Medulla oblongata (tissue), 1 donor: ENCODE data around the gene COMT.

Source experiments
- DNase-seq: peaks from one replicate; pipeline ENCODE4 v3.0.0-alpha.2; 2015; ENCODE audit errors: extremely low spot score

COMT gene

DNA sequence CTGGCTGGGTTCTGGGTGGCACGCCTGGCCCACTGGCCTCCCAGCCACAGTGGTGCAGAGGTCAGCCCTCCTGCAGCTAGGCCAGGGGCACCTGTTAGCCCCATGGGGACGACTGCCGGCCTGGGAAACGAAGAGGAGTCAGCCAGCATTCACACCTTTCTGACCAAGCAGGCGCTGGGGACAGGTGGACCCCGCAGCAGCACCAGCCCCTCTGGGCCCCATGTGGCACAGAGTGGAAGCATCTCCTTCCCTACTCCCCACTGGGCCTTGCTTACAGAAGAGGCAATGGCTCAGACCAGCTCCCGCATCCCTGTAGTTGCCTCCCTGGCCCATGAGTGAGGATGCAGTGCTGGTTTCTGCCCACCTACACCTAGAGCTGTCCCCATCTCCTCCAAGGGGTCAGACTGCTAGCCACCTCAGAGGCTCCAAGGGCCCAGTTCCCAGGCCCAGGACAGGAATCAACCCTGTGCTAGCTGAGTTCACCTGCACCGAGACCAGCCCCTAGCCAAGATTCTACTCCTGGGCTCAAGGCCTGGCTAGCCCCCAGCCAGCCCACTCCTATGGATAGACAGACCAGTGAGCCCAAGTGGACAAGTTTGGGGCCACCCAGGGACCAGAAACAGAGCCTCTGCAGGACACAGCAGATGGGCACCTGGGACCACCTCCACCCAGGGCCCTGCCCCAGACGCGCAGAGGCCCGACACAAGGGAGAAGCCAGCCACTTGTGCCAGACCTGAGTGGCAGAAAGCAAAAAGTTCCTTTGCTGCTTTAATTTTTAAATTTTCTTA, 27.8 kb downstream of the COMT start:
- DNase-seq, result no peak

DNA sequence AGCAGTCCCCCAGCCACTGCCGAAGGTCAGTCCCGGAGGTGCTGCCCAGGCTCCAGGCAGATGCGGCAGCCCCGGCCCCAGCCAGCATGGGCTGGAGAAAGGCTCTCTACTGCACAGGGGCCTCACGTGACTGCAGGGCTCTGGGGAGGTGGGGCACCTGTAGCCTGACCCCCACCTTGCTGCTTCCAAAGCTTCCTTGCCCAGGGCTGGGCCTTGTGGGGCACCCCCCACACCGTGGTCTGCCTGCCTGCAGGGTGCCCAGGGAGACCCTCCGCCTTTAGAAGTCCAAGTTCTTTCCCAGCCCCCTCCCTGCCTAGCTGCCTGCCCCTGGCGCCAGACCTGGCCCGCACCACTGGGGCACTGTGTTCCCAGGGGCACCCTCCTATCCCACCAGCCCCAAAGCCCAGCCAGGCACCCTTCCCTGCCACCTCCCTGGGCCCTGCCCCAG, 28.5 kb downstream of the COMT start:
- no peak for DNase-seq

DNA sequence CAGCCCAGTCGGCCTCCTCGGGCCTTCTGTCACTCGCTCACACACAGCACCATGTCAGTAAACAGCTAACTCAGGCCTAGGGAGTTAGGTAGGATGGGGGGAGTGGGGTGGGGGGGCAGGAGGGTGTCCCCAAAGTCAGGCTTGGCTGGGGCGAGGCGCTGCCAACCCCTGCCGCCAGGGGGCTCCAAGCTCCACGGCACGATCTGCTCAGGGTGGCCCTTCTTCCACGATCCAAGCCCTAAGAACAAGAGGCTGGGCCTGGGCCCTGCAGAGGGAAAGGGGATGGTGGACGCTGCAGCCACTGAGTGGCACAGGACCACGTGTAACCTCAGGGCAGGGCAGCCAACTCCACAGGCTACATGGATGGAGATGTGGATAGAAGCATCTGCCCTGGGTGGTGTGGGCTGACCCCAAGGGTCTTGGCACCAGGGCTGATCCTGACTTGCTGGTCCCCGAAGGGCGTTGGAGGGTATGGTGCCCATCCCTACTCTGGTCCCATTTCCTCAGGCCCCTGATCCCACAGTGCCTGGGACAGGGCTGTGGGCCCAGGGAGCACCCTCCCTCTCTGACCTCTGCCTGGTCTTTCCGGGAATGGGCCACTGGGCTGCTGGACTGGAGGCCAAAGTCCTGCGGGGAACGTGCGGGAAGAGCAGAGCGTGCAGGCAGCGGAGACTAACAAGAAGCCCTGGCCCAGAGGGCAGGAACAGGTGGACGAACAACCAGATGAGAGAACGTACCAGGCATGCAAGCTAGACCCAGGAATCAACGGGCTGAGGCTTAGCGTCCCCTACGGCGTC, 29.1 kb downstream of the COMT start:
- peak; percentile 71 for DNase-seq

DNA sequence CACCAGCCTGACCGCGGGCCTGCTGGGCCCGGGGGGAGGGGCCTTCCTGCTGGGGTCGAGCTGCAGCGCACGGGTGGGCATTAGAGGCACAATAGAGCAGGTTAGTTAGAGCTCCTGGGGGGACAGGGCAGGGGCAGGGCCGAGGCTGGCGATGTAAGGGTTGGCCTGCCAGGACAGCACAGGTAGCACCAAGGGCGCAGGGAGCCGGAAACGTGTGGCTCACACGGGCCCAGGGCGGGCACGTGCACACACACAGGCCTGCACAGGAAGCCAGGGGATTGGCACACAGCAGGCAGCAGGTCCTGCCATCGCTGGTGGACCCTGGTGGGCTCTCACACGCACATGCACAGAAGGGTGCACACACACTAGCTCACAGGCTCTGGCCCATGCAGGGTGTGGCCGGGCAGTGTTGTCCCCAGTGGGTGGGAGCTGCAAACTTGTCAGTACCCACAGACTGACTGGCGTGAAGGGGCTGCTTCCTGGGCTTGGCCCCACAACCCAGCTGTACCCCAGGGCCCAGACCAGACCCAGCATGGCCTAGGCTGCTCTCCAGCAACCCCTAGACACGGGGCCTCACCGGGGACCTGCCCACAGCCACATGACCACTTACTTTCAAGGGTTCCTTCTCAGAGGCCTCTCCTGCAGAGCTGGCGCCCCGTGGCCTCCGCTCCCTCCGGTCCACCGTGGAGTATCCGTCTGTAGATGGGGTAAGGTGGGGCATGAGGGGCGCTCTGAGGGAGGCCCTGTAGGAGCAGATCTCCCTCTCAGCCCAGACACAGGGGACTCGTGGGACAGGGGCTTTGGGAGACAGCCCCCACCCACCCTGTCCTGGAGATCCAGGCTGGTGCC, 29.9 kb downstream of the COMT start:
- no peak for DNase-seq

DNA sequence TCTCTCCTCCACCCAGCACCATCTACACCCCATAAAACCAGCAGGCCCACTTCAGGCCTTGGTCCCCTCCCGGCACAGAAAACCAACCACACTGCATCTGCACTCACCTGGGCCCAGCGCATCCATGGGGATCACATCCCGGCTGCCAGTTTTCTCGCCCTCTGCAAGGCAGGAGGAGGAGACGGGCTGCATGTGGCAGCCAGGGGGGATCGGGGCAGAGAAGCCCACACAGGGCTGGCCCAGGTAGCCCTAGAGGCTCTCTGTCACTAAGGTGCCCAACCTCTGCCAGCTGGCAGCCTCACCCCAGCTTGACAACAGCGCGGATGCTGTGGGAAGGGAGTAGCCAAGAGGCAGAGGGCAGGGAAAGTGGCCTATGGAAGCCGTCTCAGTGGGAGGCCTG, 30.7 kb downstream of the COMT start:
- DNase-seq, result no peak

DNA sequence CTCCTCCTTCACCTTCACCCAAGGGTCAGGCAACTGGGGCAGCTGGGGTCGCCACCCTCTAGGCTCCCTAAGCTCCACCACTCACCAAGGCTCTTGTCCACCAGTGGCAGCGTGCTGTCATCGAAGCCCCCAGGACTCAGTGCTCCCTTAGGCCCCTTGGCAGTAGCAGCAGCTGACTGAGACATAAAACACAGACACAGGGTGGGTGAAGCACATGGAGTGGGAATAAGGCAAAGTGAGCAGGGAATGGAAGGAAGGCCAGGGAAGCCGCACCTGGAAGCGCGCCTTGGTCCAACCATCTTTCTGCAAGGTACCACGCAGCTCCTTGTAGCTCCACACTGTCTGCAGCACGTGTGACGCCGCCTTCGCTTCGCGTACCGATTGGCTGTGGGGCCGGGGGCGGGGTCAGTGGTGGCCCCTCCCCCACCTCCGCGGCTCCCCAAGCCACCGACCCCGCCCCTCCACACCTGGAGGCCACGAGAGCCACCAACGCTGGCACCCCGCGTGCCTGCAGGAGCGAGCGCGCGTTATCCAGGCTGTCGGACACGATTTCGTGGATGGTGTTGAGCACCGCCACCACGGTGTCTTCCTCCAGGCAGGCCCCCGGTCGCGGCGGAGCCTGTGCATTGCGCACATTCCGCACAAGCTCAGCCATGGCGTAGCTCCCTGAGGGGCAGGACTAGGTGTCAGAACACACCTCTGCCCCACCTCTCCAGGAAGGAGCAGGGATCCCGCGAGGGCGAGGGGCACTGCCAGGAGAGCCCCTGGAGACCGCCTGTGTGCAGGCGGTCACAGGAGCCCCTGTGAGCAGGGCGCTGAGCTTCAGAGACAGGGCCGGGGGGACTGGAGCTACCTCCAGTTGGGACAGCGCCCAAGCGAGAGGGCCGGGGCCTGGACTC, 31.3 kb downstream of the COMT start:
- DNase-seq, result no peak

DNA sequence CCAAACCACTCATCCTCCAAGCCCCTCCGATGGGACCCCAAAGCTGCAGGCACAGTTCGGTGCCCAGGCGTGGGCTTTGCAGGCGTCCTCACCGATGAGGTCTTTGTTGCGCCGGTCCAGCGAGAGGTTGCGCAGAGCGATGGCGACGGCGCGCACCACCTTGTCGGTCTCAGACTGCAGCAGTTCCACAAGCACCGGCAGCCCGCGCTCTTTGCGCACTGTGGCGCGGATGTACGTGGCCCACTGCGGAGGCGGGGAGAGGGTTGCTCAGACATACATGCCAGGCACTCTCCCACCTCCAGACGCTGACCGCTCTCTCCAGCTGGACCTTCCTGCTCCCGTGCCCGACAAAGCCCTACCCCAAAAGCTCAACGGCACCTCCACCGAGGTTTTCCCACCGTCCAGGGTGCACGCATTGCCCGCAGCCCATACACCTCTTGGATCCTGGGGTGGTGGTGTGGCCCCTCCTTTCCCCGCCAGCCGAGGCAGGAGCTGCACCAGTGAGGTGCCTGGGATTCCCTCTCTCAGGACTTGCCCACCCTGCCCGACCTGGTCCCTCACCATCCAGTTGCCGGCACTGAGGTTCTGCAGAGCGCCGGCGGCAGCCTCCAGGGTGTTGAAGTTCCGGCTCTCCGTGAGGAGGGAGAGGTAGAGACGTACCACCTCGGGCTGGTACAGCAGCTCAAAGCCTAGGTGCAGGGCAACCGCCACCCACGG, 32.1 kb downstream of the COMT start:
- no peak for DNase-seq

DNA sequence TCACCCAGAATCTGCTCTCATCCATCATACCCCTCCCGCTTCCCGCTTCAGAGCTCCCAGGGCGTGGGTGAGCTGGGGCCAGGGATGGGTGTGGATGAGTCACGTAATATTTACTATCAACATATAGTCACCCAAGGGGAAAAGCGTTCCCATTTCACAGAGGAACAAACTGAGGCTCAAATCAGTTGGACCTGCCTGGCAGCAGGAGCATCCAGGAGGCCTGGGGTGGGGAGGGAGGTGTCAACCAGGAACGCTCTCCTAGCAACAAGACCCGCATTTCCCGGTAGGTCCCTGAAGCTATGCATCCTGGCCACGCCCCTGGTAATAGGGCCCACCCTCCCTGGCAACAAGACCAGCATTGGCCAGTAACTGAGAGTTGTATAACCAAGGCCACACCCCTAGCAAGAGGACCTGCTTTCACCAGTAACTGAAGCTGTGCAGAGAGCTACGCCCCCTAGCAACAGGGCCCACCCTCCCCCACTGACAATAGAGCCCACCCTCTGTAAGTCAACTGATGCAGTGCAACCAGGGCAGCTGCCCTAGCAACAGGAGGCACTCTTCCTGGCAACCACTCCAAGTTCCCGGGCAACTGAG, 32.8 kb downstream of the COMT start:
- peak; percentile 74 for DNase-seq

DNA sequence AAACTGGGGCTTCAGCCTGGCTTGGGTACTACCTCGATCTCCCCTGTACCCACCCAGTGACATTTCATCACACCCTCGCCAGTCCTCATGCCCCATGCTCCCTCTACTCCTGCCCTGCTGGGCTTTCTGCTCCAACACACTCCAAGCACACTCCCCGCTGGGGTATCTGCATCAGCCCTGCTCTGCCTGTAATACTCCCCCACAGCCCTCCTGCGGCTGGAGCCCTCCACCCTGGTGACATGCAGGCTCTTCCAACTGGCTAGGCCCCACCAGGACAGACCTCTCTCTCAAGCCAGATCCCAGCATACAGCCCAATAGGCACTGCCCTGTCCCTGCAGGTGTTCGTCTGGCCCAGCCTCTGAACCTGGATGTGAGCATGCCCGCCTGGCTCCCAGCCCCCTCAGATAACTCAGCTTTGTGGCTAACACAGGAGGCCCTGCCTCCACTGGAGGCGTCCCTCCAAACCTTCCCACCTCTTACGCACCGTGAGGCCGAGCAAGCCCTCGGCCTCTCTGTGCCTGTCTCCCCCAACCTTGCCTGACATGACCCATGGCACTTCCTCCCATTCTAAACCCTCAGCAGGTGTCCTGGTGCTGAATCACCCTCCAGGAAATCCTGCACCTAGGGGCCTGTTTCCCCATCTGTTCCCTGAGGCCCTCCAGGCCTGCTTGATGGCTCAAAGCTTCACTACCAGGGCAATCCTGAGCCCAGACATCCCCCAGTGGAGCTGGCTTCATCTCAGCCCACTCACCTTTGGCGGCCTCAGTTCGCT, 33.5 kb downstream of the COMT start:
- no peak for DNase-seq

DNA sequence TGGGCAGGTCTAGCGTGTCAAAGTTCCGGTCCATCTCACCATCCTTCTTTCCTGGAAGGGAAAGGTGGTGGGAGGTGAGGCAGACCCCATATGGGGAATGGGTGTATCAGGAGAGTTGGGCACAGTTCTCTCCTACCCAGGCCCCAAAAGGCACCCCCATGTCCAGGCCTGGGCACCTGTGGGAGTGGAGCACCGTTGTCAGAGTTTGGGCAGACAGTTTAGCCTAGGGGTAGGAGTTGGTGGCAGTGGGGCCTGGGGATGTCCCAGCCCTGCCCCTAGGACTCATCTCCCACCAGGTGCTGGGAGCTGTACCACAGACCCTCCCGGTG, 34.1 kb downstream of the COMT start:
- no peak for DNase-seq

DNA sequence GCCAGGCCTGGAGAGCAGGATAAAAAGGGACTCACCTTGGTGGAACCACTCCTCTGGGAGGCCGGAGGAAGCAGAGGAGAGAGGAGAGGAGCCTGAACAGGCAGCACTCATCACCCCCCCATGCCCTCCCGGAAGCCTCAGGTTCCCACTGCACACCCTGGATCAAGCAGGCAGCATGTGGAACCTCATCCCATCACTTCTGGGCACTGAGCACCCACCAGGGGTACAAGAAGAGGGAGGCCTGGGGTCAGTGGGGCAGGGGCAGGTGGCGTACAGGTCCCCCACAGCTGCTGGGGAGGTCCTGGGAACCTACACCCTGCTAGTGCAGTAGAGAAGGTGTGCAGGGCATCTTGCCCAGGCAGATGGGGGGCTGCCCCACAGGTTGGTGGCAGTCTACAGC, 35.1 kb downstream of the COMT start:
- no peak for DNase-seq

DNA sequence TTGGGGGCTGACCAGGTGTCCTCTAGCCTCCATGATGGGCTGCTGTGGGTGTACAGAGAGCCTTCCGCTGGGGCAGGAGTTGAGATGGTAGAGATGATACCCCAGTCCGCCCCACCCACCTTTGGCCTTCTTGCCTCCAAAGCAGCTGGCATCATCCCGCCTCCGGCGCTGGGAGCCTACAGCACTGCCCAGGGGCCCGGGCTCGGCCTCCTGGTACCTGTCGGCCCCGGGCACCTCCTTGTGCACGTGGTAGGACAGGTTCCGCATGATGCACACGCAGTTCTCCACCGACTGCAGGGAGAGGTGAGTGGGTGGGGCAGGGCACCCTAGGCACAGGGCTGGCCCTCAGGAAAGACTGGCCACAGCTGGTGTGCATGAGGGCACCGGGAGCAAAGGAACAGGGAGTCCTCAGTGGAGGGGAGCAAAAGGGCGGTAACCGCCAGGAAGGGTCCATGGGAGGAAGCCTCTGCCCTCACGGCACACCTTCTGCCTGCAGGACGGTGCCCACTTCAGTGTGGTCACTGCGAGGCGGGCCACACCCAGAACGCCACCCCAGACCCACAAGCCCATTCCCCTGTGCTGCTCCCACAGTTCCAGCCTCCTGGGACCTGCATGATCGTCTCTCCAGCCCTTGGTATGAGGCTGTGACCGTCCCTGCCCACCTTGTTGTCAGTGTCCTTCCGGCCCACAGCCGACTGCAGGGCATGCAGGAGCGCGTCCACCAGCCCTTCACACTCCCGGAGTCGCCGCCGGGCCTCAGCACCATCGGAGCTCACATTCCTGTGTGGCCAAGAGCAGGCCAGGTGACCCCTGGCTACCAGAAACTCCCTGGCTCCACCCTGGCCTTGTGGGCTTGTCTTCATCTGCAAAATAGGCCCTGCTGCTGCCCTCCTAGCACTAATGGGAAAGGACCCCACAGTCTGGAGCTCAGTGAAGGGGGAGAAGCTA, 36.0 kb downstream of the COMT start:
- no peak for DNase-seq

DNA sequence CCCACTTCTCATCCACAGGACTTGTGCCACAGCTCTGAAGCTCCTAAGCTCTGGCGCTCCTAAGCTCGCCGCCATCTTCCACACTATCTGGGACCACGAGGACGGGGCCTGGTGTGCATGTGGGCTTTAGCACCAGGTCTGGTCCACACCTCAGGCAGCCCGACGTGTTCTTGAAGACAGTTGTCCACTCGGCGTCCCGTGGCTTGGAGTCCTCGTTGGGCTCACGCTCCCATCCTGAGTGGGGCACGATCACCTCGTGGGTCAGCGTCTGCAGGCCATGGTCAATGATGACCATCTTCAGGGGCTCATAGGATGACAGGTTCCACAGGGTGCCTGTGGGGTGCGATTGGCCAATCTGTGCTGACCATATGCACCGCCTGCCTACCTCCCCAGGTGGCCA, 37.2 kb downstream of the COMT start:
- no peak for DNase-seq

DNA sequence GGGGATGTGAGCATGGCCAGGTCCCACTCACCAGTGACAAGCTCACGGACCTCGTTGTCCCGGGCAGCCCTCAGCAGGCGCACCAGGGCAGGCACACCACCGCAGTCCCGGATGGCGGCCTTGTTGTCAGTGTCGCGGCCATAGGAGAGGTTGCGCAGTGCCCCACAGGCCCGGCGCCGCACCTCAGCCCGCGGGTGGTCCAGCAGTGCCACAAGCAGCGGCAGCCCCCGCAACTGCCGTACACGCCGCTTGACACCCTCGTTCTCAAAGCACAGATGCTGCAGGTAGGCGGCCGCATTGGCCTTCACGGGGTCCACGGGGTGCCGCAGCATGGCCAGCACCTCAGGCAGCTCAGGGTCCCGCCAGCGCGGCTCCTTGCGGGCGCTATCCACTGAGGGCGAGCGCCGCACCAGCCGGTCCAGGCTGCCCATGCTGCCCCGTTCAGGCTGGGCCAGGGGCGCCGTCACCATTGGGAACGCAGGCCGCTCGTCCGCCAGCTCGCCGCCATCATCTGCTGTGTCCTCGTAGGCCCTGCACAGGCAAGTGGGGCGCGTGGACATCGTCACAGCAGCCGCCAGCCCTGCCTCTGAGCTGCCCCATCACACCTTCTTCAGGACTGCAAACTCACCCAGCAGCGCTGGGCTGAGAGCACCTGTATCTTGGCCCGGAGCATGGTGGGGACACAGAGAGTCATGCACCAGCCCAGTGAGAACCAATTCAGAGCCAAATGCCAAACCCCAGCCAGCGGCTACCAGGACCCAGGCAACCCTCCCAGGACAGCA, 38.3 kb downstream of the COMT start:
- no peak for DNase-seq

DNA sequence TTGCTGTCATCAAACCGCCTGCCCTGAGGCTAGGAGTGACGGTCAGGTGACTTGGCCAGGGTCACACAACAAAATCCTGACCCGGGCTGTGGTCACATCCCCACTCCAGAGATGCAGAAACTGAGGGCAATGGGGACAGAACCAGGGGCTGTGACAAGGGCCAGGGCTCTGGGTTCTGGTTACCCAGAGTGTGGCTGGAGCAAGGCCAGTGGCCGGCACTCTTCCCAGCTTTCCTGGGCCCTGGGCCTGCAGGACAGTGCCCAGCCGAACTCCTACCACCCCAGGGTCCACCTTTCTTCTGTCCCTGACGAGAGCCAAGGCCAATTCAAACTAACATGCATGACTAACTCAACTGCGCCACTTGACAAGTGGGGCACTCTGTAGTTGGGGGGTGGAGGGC, 39.2 kb downstream of the COMT start:
- peak; percentile 30 for DNase-seq

DNA sequence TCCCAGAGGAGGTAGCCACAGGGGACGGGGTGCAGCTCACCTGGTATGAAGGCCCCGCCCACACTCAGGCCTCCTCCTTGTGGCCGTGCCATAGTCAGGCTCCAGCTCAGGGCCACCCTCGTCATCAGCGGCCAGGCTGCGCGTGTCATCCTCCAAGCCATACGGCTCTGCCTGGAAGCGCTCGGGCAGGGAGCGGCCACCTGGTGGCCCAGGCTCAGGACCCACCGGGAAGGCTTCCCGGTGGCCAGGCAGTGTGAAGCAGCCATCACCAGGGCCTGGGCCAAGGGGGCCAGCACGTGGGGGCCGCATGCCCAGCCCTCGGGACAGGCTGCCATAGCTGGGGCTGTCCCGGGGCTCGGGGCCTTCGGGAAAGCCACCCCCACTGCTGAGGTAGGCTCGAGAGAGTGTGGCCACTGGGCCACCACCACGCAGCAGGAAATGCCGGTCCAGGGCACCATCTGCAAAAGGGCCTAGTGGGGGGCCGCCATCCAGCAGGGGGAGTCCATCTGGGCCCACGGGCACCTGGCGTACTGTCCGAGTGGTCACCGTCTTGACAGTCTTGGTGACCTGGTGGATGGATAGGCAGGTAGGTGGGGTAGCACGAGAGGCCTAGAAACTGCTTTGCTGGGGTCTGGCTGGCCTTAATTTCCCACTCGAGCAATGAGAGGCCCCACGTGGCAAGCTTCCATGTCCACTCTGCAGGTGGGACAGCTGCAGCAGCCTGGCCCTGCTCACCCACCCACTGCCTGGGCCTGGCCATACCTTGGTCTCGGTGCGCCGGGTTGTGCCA, 39.8 kb downstream of the COMT start:
- DNase-seq, result no peak
